DOHH2 (cell line): Measurements from ENCODE around the gene F8.

Experiments used
- CTCF ChIP-seq: fragments of 200-600 bp; sonication (generic); IDR thresholded peaks from one replicate; pipeline ENCODE4 v1.5.1; 2014; ENCODE audit warnings: antibody characterized with exemption, mild to moderate bottlenecking, low read depth, low read length; ENCODE audit not compliant: poor library complexity, severe bottlenecking
- EZH2phosphoT487 ChIP-seq: fragments of 200-600 bp; sonication (generic); IDR thresholded peaks from 2 replicates; pipeline ENCODE4 v1.6.1; 2017; ENCODE audit warnings: borderline replicate concordance, mild to moderate bottlenecking, antibody characterized with exemption, low read length, moderate library complexity, mixed read lengths

GRCh38 chrX:154850957-154851611 lies 171.4 kb downstream of the F8 start:
- TF ChIP-seq EZH2phosphoT487 (no peak), CTCF (no peak)
